WTC11 (cell line): Measurements from ENCODE around the gene CARD9. TPM values are rescaled to one million over a fixed set of nuclear protein-coding genes. Genes with fewer than 3 reads are reported as not detected.

Experiments
- ATAC-seq: fragments of 200-7000 bp; cut with Tn5 transposase; 2 replicates; pipeline ENCODE4 v1.10.0; 2021; ENCODE audit warnings: mild to moderate bottlenecking, moderate library complexity
- CTCF ChIA-PET: fragments of 300-600 bp; sonication (Branson Sonifier 250); formaldehyde crosslinking; loops from one replicate; lab custom pipeline; 2021; ENCODE audit warnings: antibody characterized with exemption; lab: Charles Lee
- POLR2A ChIA-PET: fragments of 350-600 bp; sonication (Branson Sonifier 250); formaldehyde crosslinking; loops from one replicate; lab custom pipeline; 2021; ENCODE audit warnings: antibody characterized with exemption; lab: Charles Lee
- DNase-seq: peaks from one replicate; pipeline ENCODE4 v3.0.0; 2021; ENCODE audit warnings: low spot score
- H3K27ac Mint-ChIP-seq: 2 replicates; pipeline ENCODE4 v1.8.0; 2021; ENCODE audit warnings: mixed read lengths
- H3K27me3 Mint-ChIP-seq: 2 replicates; pipeline ENCODE4 v1.8.0; 2021; ENCODE audit warnings: low read depth, mild to moderate bottlenecking, moderate library complexity, mixed read lengths
- H3K36me3 Mint-ChIP-seq: 2 replicates; pipeline ENCODE4 v1.8.0; 2021; ENCODE audit warnings: mixed read lengths
- H3K4me1 Mint-ChIP-seq: 2 replicates; pipeline ENCODE4 v1.8.0; 2022; ENCODE audit warnings: mixed read lengths
- H3K4me3 Mint-ChIP-seq: 2 replicates; pipeline ENCODE4 v1.8.0; 2021; ENCODE audit warnings: mild to moderate bottlenecking, moderate library complexity, mixed read lengths
- H3K9me3 Mint-ChIP-seq: 2 replicates; pipeline ENCODE4 v1.8.0; 2021; ENCODE audit warnings: mixed read lengths
- FOXJ3 ChIP-seq: sonication (generic); formaldehyde crosslinking; IDR thresholded peaks from 2 replicates; pipeline ENCODE4 v1.9.0; 2021; ENCODE audit warnings: missing genetic modification reagents, mild to moderate bottlenecking, borderline replicate concordance
- FOXP1 ChIP-seq: sonication (generic); formaldehyde crosslinking; IDR thresholded peaks from 2 replicates; pipeline ENCODE4 v1.8.0; 2022; ENCODE audit warnings: missing genetic modification reagents, mild to moderate bottlenecking, moderate library complexity, borderline replicate concordance
- IRF2 ChIP-seq: sonication (generic); formaldehyde crosslinking; IDR thresholded peaks from 2 replicates; pipeline ENCODE4 v1.8.0; 2022; ENCODE audit warnings: low read depth, missing genetic modification reagents, borderline replicate concordance
- MYBL2 ChIP-seq: sonication (generic); formaldehyde crosslinking; IDR thresholded peaks from 2 replicates; pipeline ENCODE4 v1.8.1; 2023; ENCODE audit warnings: mild to moderate bottlenecking, moderate library complexity, missing genetic modification reagents
- PRDM15 ChIP-seq: sonication (generic); formaldehyde crosslinking; IDR thresholded peaks from 2 replicates; pipeline ENCODE4 v1.8.0; 2022; ENCODE audit warnings: missing genetic modification reagents
- RORB ChIP-seq: fragments of 250-450 bp; sonication (Bioruptor Pico); IDR thresholded peaks from 2 replicates; pipeline ENCODE4 v1.9.0; 2021; ENCODE audit warnings: mild to moderate bottlenecking
- SP1 ChIP-seq: sonication (generic); formaldehyde crosslinking; conservative IDR thresholded peaks from 2 replicates; pipeline ENCODE4 v1.8.1; 2022; ENCODE audit warnings: missing genetic modification reagents
- ZBTB21 ChIP-seq: sonication (generic); formaldehyde crosslinking; IDR thresholded peaks from 2 replicates; pipeline ENCODE4 v1.8.1; 2023; ENCODE audit warnings: mild to moderate bottlenecking, missing genetic modification reagents, borderline replicate concordance
- total RNA-seq: library from RNA; stranded (reverse); gene quantifications from 3 replicates; pipeline ENCODE4 v1.2.3, GENCODE V29; 2021
- TF ChIP-seq, protein P1 (sequence below): fragments of 250-450 bp; sonication (Bioruptor Pico); conservative IDR thresholded peaks from 2 replicates; pipeline ENCODE4 v1.9.0; 2021; ENCODE audit warnings: mild to moderate bottlenecking
- TF ChIP-seq, protein P2 (sequence below): sonication (generic); formaldehyde crosslinking; IDR thresholded peaks from 2 replicates; pipeline ENCODE4 v1.8.1; 2022; ENCODE audit warnings: missing genetic modification reagents, borderline replicate concordance
- TF ChIP-seq, protein P3 (sequence below): sonication (generic); formaldehyde crosslinking; IDR thresholded peaks from 2 replicates; pipeline ENCODE4 v1.8.1; 2022; ENCODE audit warnings: mild to moderate bottlenecking, missing genetic modification reagents, moderate library complexity, borderline replicate concordance
- TF ChIP-seq, protein P4 (sequence below): sonication (generic); formaldehyde crosslinking; IDR thresholded peaks from 2 replicates; pipeline ENCODE4 v1.8.1; 2022; ENCODE audit warnings: low read depth, mild to moderate bottlenecking, moderate library complexity, missing genetic modification reagents, borderline replicate concordance

CARD9 gene
- total RNA-seq, 1 experiment from 2014 or later = 0.96 TPM

GRCh38 chr9:136323371-136323789, 50.1 kb downstream of the CARD9 start:
- POLR2A ChIA-PET = interaction anchor here (1.0 kb wide), 1 partner anchor 40 kb away, joined by 8 read pairs; the partner anchor contains the start of gene DNLZ
- no peak for ATAC-seq
- DNase-seq = no peak

DNA sequence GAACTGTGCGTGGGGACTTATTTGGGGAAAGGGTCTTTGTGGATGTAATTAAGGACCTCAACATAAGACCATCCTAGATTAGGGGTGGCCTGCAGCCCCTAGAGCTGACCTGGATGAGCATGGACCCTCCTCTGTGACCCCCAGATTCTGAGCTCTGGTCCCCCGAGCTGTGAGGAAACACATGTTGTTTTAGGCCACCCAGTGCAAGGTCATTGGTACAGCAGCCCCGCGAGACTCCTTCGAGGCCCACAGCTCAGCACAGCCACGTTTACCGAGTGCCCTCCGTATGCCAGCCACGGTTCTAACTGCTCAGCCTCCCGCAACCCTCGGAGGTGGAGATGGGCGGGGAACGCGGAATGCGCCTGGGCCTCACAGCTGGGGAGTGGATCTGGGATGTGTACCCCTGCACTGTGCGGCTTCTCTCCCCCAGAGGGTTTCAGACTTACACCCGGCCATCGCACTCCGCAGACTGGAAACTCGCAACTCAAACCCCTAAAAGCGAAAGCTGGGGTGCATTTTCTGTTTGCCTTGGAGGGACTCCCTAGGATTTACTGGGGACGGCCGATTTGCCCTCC, 50.6 kb downstream of the CARD9 start:
- Mint-ChIP-seq H3K36me3 (no peaks in the 10 kb centered on the region), H3K4me3 (no peak overlapping the region), H3K27me3 (no peaks in the 10 kb centered on the region), H3K9me3 (peaks cover 10% of the 10 kb centered on the region; the same call in 1 of the 2 replicates), H3K4me1 (peaks cover 3% of the 10 kb centered on the region; the same call in 1 of the 2 replicates), H3K27ac (no peak overlapping the region)
- ChIA-PET CTCF (interaction anchor here (0.8 to 3.9 kb wide), 8 partner anchors 10 to 152 kb away, joined by 3 to 17 read pairs (median 4); partner anchors contain the start of gene DNLZ), POLR2A (no interaction called here)
- ATAC-seq (no peak), DNase-seq (no peak)
- TF ChIP-seq IRF2 (CRISPR knock-in tag) = no peak
- no peak for TF ChIP-seq FOXJ3 (CRISPR knock-in tag)
- TF ChIP-seq, protein P1, sequence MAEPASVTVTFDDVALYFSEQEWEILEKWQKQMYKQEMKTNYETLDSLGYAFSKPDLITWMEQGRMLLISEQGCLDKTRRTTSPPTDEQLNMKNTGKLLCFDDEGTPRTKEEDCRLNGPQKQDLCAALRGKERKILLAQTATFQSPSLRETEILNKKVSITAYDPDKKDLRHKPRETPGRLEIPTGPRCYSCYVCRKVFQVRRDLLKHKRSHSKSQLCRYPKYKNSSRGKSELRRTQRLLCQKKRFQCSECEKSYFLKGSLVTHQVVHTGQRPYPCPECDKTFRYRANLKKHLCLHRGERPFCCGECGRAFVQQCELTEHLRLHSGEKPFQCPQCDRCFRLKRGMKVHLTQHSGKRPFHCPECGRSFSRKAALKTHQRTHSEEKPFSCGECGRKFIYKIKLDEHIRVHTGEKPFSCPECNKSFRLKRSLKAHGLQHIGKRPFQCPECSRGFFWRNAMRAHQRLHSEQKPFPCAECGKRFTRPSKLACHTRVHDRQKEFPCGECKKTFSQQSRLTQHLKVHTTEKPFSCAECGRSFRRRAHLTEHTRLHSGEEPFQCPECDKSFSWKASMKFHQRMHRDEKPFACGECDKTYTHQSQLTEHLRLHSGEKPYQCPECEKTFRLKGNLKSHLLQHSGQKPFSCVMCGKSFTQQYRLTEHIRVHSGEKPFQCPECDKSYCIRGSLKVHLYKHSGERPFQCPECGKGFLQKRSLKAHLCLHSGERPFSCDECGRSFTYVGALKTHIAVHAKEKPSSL (CRISPR knock-in tag) = no peak
- no peak for TF ChIP-seq MYBL2 (CRISPR knock-in tag)
- TF ChIP-seq ZBTB21 (CRISPR knock-in tag) = no peak
- TF ChIP-seq, protein P2, sequence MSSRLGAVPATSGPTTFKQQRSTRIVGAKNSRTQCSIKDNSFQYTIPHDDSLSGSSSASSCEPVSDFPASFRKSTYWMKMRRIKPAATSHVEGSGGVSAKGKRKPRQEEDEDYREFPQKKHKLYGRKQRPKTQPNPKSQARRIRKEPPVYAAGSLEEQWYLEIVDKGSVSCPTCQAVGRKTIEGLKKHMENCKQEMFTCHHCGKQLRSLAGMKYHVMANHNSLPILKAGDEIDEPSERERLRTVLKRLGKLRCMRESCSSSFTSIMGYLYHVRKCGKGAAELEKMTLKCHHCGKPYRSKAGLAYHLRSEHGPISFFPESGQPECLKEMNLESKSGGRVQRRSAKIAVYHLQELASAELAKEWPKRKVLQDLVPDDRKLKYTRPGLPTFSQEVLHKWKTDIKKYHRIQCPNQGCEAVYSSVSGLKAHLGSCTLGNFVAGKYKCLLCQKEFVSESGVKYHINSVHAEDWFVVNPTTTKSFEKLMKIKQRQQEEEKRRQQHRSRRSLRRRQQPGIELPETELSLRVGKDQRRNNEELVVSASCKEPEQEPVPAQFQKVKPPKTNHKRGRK (CRISPR knock-in tag) = no peak
- TF ChIP-seq SP1 = no peak
- TF ChIP-seq RORB = no peak
- TF ChIP-seq FOXP1 (CRISPR knock-in tag) = no peak
- TF ChIP-seq, protein P3, sequence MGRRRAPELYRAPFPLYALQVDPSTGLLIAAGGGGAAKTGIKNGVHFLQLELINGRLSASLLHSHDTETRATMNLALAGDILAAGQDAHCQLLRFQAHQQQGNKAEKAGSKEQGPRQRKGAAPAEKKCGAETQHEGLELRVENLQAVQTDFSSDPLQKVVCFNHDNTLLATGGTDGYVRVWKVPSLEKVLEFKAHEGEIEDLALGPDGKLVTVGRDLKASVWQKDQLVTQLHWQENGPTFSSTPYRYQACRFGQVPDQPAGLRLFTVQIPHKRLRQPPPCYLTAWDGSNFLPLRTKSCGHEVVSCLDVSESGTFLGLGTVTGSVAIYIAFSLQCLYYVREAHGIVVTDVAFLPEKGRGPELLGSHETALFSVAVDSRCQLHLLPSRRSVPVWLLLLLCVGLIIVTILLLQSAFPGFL (CRISPR knock-in tag) = no peak

More at GRCh38 chr9:136323371-136323789, 50.1 kb downstream of the CARD9 start:
- Mint-ChIP-seq H3K9me3 (peaks cover 10% of the 10 kb centered on the region; the same call in 1 of the 2 replicates), H3K36me3 (no peaks in the 10 kb centered on the region), H3K27ac (no peak overlapping the region), H3K4me1 (peaks cover 3% of the 10 kb centered on the region; the same call in 1 of the 2 replicates), H3K27me3 (no peaks in the 10 kb centered on the region), H3K4me3 (no peak overlapping the region)
- CTCF ChIA-PET = interaction anchor here (0.8 to 3.9 kb wide), 12 partner anchors 10 to 185 kb away, joined by 3 to 17 read pairs (median 4); partner anchors contain the start of gene DNLZ
- 0 out of 2 replicates have a peak, but pooled peaks have one; percentile 9 for TF ChIP-seq PRDM15 (CRISPR knock-in tag)
- TF ChIP-seq, protein P4, sequence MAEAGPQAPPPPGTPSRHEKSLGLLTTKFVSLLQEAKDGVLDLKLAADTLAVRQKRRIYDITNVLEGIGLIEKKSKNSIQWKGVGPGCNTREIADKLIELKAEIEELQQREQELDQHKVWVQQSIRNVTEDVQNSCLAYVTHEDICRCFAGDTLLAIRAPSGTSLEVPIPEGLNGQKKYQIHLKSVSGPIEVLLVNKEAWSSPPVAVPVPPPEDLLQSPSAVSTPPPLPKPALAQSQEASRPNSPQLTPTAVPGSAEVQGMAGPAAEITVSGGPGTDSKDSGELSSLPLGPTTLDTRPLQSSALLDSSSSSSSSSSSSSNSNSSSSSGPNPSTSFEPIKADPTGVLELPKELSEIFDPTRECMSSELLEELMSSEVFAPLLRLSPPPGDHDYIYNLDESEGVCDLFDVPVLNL (CRISPR knock-in tag) = no peak
